SKM-1 treated with dmso at 0.1 percent for 144 hours (cell line): ENCODE results near the gene SOCS3.
A peak's percentile ranks its signal among the peaks of the same experiment; 100 is the strongest.

Experiments
- DNase-seq: peaks from one replicate; lab custom pipeline; 2025; ENCODE audit not compliant: unreplicated experiment; lab: John Stamatoyannopoulos, UW

The SOCS3 gene

DNA sequence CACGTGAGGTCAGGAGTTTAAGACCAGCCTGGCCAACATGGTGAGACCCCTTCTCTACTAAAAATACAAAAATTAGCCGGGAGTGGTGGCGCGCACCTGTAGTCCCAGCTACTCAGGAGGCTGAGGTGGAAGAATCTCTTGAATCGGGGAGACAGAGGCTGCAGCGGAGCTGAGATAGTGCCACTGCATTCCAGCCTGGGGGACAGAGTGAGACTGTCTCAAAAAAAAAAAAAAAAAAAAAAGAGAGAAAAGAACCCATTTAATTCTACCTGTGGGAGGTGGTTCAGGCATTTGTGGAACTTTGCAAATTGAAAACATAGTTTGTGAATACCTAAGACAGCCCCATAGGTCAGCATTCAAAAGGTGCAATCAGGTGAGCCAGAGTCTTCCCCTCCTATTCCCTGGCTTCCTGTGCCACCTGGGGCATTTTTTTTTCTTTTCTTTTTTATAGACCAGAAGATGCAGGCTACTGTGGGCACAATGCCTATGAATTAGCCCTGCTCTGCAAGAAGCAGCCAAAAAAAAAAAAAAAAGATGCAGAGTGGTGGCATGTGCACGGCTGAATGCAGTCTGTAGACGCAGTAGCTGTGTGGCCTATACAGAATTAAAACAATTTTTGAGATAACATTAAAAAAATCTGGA, 9.1 kb upstream of the SOCS3 start:
- no peak for DNase-seq

GRCh38 chr17:78368348-78368747, 8.5 kb upstream of the SOCS3 start:
- no peak for DNase-seq

- no peak for DNase-seq
Observed at GRCh38 chr17:78367193-78367592, 7.3 kb upstream of the SOCS3 start.

GRCh38 chr17:78366109-78366848, 6.4 kb upstream of the SOCS3 start:
- DNase-seq = no peak

GRCh38 chr17:78365561-78366108, 5.8 kb upstream of the SOCS3 start:
- no peak for DNase-seq

- DNase-seq = no peak
Observed at GRCh38 chr17:78364436-78365281, 4.8 kb upstream of the SOCS3 start.

- DNase-seq = no peak
Observed at GRCh38 chr17:78362671-78363070, 2.8 kb upstream of the SOCS3 start.

- no peak for DNase-seq
Observed at GRCh38 chr17:78362232-78362631, 2.4 kb upstream of the SOCS3 start.

DNA sequence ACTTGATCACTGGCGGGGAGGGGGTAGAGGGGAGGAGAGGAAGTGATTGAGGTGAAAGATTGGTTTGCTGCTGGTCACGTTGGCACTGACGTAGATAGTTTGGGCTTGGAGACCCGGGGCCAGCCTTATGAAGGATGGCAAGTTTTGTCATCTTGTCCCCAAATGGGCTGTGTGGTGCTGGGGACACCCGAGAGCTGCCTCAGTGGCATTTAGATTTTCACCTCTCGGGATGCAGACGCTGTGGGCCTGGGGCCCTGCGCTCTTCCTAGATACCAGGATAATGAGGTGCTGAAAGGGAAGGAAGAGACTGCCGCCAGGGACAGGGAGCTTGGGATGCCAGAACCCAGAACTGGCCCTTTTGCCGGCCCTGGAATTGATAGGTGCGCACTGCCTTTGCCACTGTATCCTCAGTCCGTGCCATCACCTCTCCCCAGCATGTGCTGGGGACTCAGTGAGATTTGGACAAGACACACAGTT, 1.4 kb upstream of the SOCS3 start:
- no peak for DNase-seq

DNA sequence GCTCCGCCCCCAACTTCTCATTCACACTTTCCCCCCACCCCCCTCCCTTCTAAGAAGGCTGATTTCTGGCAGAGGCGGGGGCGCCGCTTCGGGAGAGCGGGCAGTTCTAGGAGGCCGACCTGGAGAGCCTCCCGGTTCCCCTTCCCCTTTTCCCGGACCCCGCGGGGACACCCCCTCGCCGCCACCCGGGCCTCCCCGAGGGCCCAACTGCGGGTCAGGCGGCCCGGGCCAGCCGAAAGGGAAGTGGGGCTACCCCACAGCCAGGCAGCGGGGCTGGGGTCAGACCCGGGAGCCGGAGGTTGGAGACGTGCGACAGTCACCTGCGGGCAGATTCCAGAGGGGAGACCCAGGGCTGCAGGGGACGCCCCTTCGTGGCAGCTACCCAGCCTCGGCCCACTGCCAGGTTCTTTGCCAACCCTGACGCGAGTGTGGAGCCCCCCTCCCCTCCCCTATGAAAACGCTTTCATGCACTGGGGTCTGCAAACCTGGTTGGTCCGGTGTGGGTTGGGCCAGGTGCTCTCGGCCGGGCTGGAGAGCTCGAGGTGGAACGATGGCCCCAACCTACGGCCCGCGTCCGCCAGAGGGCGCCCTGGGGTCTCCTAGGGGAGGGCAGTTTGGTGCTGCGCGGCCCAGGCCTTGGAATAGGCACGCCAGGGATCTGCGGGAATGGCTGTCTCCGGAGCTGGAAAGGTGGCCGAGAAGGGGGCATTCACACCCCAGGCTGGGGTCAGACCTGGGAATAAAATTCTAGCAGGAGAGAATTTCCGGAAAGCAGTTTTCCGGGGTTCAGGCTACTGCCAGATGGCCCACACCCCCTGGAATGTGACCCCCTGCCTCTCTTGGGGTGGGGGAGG, 721 bp upstream of the SOCS3 start:
- DNase-seq = peak; percentile 80

DNA sequence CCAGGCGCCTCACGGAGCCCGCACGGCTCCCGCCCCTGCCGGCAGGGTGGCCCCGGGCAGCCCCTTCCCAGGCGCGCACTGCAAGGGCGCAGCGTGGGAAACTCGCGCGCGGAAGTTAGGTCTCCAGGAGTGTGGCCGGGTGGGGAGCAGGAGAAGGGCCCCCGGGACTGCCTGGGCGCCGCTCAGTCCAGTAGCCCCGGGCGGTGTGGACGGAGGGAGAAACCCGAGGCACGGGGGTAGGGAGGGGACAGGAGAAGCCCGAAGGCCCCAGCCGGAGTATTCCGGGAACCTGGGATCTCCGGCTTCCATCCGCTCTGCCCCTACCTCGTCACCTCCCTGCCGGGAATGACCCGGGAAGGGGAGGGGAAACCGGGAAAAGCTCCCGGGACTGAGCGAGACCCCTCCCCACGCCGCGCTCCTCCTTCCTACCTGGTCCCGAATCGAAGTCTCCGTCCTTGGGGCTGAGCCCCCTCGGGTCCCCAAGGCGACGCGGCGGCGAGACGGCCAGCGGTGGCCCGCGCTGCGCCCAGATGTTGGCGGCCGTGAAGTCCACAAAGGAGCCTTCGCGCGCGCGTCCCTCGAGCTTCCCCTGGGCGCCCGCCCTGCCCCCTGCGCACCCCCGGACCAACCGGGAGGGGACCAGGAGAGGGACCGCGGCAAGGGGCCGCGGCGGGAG, 418 bp downstream of the SOCS3 start:
- DNase-seq = no peak

DNA sequence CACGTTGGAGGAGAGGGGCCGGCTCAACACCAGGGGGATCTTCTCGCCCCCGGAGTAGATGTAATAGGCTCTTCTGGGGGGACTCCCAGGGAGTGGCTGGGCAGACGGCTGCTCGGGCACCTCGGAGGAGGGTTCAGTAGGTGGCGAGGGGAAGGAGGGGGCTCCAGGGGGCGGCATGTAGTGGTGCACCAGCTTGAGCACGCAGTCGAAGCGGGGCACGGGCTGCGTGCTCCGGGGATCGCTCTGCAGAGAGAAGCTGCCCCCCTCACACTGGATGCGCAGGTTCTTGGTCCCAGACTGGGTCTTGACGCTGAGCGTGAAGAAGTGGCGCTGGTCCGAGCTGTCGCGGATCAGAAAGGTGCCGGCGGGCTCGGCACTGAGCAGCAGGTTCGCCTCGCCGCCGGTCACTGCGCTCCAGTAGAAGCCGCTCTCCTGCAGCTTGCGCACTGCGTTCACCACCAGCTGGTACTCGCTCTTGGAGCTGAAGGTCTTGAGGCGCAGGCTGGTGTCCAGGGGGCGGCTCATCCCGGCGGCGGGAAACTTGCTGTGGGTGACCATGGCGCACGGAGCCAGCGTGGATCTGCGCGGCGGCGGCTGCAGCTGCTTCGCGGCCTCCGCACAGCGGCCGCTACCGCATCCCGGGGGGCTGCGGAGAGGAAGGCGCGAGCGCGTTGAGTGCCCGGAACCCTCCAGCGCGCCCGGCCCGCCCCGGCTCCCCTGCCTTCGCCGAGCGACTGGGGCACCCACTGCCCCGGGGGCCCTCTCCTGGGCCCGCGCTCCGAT, 1.1 kb downstream of the SOCS3 start:
- no peak for DNase-seq

- no peak for DNase-seq
Observed at GRCh38 chr17:78357672-78358537, 2.0 kb downstream of the SOCS3 start.

DNA sequence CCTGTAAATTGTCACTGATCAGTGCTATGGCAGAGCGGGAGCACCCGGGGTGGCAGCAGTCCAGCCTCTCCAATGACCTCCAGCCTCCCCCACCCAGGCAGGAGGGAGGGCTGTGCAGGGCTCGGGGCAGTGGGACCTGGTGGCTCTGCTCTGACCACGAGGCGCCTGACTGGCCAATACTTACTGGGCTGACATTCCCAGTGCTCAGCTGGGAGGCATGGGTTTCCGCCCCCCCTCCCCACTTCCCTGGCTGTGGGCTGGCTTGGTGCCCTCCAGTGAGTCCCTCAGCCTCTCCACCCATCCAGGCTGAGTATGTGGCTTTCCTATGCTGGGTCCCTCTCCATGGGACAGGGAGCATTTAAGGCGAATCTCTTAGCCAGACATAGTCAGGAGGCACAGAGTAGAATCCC, 2.7 kb downstream of the SOCS3 start:
- no peak for DNase-seq

- DNase-seq = no peak
Observed at GRCh38 chr17:78356101-78356713, 3.7 kb downstream of the SOCS3 start.

DNA sequence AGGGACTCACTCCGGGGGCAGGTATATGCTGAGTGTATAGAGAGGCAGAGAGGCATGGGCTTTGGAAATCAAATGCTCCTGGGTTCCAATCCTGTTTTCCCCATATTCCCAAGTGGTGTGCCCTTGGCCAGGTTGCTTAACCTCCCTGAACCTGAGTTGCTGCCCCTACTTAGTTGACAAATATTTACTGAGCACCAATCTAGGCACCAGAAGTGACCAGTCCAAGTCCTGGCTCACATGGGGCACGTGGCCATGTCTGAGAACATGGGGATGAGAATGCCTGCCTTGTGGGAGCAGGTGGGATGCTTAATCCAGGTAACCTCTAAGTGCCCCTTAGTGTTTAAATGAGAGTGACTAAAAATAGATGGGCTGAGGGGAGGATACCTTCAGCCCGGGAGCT, 4.2 kb downstream of the SOCS3 start:
- no peak for DNase-seq

- no peak for DNase-seq
Observed at GRCh38 chr17:78355045-78355641, 4.7 kb downstream of the SOCS3 start.
